HG03439 (cell line): ENCODE data around the gene CLIC4.
"Not testable (repeated sequence)": the region's sequence is repeated elsewhere in the genome, so short reads cannot be mapped to it uniquely, and the experiment has no call there.

Source experiments
- ATAC-seq: cut with Tn5 transposase; IDR thresholded peaks from one replicate; pipeline ENCODE4 v1.9.1; 2021; ENCODE audit warnings: mild to moderate bottlenecking, moderate library complexity; ENCODE audit not compliant: unreplicated experiment

CLIC4 gene

GRCh38 chr1:24803220-24803619 is 58.0 kb downstream of the CLIC4 start:
- ATAC-seq: no peak

- no peak for ATAC-seq
These were observed 58.8 kb downstream of the CLIC4 start for GRCh38 chr1:24803987-24804530.

GRCh38 chr1:24805534-24806301 is 60.5 kb downstream of the CLIC4 start:
- ATAC-seq: no peak

- no peak for ATAC-seq
These were observed 61.3 kb downstream of the CLIC4 start for GRCh38 chr1:24806588-24806987.

GRCh38 chr1:24811494-24811893 is 66.2 kb downstream of the CLIC4 start:
- not testable (repeated sequence) for ATAC-seq

GRCh38 chr1:24820221-24820620 is 75.0 kb downstream of the CLIC4 start:
- ATAC-seq: not testable (repeated sequence)

- no peak for ATAC-seq
These were observed 77.6 kb downstream of the CLIC4 start for GRCh38 chr1:24822887-24823286.

GRCh38 chr1:24823486-24823885 is 78.2 kb downstream of the CLIC4 start:
- not testable (repeated sequence) for ATAC-seq

GRCh38 chr1:24825174-24825573 is 79.9 kb downstream of the CLIC4 start:
- no peak for ATAC-seq

GRCh38 chr1:24826510-24826909 is 81.3 kb downstream of the CLIC4 start:
- no peak for ATAC-seq

GRCh38 chr1:24827379-24828135 is 82.3 kb downstream of the CLIC4 start:
- no peak for ATAC-seq

- ATAC-seq: no peak
These were observed 83.1 kb downstream of the CLIC4 start for GRCh38 chr1:24828183-24828886.

- ATAC-seq: no peak
These were observed 83.6 kb downstream of the CLIC4 start for GRCh38 chr1:24828887-24829192.

- peak; percentile 67 for ATAC-seq
These were observed 85.5 kb downstream of the CLIC4 start for GRCh38 chr1:24830680-24831272.

GRCh38 chr1:24841593-24841992 is 96.3 kb downstream of the CLIC4 start:
- ATAC-seq: no peak

- ATAC-seq: no peak
These were observed 101.4 kb downstream of the CLIC4 start for GRCh38 chr1:24846671-24847070.

- peak; percentile 91 for ATAC-seq
These were observed 103.0 kb downstream of the CLIC4 start for GRCh38 chr1:24847995-24848881.

- no peak for ATAC-seq
These were observed 104.5 kb downstream of the CLIC4 start for GRCh38 chr1:24849672-24850295.

GRCh38 chr1:24850328-24850920 is 105.2 kb downstream of the CLIC4 start:
- ATAC-seq: no peak
